ENCODE results near the gene SLK.

Gene SLK

DNA sequence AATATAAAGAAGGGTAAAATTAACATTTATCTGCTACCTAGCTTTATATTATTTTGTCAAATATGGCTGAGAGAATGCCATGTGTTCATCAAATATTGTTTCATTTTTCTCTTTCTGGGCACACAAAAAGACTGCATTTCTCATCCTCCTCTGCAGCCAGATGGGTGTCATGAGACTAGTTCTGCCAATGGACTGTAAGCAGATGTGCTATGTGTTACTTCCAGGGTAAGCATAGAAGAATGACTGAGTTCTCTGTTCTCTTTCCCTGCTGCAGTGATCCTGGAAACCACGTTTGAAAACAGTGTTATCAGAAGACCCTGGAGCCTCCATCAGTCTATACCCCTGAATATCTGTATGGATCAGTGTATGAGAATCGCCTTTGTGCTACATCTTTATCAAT is 24.1 kb upstream of the SLK start:
- DNase-seq: no peak

DNA sequence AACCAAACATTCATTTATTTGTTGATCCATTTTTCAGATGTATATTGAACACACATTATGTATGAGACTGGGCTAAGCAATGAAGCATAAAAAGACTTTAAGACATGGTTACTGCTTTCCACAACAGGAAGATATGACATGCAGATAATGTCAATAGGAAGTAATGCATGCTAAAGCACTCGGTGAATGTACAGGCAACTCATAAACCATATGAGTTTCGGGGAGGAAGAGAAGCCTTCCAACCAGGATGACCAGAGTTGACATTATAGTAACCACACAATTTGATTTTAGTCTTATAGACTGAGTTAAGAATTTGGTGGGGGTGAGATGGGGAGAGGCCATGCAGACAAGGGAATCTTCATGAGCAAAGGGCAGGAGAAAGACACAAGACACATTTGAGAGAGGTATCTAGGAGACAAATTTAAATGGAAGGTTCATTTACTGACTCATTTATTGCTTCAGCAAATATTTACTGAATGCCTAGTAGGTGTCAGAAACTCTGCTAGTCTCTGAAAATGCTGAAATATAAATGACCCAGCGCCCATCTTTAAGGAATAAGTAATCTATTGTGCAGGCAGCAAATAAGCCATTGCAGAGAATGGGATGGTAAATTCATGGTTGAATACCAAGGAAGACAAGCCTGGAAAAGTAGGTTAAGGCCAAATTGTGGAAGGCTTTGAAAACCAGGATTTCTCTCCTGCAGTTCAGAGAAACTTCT is 19.0 kb upstream of the SLK start:
- no peak for DNase-seq

DNA sequence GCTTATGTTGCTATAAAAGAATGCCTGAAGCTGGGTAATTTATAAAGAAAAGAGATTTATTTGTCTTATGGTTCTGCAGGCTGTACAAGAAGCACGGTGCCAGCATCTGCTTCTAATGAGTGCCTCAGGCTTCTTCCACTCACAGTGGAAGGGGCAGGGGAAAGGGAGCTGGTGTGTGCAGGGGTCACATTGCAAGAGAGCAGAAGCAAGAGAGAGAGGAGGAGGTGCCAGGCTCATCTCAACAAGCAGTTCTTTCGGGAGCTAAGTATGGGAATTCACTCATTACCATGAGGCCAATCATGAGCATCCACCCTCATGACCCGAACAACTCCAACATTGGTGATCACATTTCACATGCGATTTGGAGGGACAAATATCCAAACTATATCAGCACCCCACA is 17.2 kb upstream of the SLK start:
- no peak for DNase-seq

DNA sequence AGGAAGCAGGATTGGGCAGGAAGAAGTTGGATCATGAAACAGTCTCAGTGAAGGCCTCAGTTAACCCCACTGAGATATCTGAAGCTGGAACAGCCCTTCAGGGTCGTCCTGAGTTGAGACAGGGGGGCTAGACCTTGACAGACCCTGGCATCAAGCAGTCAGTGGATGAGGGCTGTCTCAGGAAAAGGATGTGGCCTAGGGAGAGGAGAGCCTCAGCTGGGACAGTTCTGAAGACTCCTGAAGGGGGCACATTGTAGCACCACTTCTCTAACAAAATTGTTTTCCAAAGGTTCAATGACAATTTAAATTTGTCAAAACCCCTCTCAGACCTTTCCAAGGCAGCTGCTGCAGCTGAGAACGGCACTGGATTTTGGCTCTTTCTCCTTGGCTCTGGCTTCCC is 15.8 kb upstream of the SLK start:
- DNase-seq: no peak

DNA sequence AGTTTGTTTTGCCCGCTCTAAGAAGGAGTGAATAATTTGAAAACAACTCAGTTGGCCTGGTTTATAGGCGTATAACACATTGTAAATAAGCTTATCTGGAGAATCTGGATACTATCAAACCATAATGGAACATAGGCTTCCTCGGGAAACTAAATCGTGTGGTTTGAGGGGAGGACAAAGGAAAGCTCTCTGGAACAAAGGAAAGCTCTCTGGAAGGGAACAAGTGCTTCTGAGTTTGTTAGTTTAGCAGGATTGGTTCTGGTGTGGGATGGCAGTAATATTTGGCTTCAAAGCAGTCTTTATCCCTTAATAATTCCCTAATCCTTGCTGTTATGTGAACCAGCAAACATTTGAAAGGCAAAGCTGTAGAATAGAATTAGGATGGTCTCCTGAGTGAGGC is 15.0 kb upstream of the SLK start:
- no peak for DNase-seq

DNA sequence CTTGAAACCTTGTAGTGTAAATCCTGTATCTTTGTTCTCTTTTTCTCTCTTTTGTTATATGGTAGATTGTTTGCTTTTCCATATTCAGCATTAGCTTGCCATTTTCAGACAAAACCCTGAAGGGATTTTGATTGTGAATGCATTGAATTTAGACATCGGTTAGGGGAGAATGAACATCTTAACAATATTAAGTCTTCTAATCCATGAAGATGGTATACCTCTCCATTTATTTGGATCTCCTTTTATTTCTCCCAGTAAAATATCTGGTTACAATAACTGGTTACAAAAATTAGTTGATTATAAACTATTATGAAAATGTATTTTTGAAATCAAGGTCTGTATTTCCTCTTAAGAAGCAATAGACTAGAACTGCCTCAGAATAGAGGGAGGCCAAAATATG is 12.4 kb upstream of the SLK start:
- DNase-seq: no peak

DNA sequence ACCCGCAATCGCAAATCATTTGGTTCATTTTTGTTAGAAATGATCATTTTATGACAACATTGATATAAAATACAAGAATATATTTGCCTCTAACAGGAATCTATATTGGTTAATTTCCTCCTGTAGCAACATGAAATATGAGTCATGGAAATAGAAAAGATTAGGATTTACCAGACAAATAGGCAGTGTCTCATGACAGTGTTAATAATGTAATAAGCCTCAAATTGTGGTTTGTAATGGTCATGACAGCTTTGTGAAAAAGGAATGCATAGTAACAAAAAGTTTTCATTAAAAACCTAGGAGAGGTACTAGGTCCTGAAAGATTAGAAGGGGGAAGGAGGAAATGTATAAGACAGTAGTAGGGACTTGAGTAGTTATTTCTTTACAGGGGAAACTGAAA is 7.9 kb upstream of the SLK start:
- no peak for DNase-seq

DNA sequence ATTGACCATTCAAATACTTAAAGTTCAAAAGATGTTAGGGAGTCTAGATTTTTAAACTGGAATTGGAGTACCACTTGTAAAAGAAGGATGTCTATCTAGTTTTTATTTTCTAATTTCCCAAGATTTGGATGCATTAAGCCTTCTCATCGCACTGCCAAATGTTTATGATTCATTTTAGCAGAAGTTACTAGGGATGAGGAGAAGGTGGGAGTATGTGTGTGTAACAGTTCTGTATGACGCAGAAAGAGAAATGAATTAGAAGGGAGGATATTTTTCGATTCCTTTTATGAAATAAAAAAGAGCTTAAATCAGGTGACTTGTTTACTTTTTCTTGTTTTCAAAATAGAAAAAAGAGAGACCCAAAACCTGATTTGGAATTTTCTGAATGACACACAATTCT is 6.8 kb upstream of the SLK start:
- DNase-seq: no peak

DNA sequence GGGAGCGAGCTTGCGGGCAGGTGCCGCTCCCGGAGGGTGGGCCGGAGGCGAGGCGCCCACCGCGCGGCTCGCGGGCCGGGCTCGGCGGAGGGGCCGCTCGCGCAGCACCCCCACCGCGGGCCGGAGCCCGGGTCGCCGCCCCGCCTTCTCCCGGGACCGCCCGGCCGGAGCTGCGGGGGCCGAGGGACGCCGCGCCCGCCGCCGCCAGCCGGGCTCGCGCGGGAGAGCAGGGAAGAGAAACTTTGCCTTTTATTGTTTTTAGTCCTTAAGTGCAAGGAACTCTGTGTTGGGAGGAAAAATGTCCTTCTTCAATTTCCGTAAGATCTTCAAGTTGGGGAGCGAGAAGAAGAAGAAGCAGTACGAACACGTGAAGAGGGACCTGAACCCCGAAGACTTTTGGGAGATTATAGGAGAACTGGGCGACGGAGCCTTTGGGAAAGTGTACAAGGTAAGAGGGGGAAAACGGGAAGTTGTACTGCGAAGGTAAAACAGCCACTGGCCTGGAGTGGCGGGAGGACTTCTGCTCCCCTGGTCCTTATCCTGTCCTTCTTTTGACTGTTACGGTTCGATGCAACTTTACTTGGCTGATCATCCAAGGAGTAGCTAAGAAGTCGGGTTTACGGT is 620 bp downstream of the SLK start:
- DNase-seq: no peak

DNA sequence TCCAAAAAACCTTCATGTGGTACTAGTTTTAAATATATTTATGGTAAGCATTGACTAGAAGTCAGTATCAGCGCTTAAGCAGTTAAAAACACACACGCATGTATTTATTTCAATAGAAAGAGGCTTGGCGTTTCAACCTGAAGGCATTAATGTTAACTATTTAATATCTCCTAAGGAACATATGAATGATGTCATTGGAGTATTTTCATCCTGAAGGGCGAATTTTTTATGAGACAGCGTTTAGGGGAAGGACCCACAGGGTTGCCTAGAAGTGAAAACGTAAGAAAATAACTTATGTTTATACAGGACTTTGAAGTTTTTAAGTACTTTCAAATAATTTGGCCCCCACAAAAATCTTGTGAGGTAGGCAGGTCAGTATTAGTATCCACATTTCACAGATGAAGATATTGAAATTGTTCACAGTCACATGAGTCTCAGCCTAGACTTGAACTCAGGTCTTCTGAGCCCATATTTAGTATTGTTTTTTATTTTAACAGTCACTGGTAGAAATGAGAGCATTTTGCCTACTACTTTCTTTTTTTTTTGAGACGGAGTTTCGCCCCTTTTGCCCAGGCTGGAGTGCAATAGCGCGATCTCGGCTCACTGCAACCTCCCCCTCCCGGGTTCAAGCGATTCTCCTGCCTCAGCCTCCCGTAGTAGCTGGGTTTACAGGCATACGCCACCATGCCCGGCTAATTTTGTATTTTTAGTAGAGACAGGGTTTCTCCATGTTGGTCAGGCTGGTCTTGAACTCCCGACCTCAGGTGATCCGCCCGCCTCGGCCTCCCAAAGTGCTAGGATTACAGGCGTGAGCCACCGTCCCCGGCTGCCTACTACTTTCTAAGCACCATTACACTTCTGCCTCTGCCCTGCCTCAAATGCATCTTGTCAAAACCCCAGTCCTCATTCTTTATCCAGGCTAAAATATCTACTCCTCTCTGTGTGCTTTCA is 1.8 kb downstream of the SLK start:
- DNase-seq: no peak

DNA sequence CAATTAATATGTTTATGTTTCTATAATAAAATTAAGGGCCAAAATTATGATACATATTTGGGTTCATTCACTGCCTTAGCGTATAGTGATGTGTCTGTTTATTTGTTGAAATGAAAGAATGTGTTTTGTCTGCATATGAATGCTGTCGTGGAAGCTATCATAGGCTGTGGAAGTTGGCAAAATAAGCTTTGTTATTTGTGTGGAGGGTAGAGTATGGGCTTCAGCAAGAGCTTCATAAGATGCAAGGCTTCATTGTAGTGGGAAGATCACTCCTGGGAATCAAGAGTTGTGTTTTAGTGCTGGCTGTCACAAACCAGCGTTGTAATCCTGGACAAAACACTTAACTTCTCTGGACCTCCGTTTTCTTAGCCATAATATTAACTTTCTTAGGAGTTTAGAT is 2.5 kb downstream of the SLK start:
- no peak for DNase-seq

DNA sequence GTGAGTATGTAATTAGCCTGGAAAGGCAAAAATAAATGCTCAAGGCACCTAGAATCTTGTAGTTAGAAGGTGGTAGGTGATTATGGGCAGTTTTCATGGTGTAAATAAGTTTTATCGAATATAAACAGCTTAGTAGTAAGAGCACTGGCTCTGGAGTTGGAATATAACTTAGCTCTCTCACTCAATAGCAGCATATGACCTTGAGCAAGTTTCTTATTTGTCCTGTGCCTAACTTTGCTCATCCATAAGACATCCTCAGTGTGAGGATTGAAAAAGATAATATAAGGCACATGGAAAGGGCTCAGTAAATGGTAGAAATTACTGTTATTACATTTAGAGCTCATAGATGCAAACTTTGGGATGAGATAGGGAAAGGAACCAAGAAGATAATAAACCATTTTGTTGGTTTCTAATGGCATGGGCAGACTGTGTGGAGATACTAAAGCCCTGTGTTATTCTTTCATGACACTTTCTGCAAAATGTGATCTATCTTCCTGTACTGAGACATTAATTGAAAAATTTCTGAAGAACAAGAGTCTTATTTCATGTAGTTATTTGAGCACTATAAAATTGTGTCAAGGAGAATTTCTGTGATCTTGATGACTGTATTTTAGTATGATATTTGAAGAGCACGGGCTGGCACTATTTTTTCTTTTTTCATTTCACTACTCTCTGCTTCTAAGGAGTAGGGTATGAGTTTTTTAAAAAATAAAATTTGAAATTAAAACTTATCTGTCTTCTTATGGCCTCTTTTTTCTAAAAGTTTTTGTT is 3.1 kb downstream of the SLK start:
- DNase-seq: no peak

DNA sequence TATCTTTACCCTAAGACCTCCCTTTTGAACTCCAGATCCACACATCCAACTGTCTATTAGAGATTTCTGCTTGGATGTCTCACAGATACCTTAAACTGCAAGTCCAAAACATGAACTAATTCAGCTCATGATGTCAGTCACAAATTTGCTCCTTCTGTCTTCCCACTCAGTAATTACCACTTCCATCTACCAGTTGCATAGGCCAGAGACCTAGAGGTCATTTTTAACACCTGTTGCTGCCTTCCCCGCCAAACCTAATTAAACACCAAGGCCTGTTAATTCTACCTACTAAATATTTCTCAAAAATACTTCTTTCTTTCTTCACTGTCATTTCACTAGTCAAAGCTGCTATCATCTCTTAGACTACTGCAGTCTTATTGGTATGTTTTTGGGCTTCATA is 8.2 kb downstream of the SLK start:
- DNase-seq: no peak

DNA sequence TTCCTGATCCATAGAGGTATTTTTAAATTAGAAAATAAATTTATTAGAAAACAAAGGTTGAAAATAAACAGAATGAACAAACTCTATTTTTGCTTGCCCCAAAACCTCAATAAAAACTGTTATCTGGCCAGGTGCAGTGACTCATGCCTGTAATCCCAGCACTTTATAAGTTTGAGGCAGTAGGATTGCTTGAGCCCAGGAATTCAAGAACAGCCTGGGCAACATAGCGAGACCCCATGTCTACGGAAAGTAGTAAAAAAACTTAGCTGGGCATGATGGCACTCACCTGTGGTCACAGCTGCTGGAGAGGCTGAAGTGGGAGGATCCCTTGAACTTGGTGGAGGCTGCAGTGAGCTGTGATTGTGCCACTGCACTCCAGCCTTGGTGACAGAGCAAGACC is 10.3 kb downstream of the SLK start:
- no peak for DNase-seq

DNA sequence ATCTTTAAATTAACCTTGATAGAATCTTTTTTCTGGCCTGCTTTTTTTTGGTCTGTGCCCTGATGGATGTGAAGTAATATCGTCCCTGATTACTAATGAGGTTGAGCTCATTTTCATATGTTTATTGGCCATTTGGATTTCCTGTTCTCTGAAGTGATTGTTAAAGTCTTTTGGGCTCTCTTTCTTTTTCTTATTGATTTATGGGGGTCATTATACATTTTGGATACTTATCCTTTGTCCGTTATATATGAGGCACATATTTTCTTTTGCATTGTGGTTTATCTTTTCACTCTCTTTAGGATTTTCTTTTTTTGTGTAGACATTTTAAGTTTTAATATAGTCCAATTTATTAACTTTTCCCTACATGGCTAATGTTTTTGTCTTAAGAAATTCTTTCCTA is 12.6 kb downstream of the SLK start:
- no peak for DNase-seq

DNA sequence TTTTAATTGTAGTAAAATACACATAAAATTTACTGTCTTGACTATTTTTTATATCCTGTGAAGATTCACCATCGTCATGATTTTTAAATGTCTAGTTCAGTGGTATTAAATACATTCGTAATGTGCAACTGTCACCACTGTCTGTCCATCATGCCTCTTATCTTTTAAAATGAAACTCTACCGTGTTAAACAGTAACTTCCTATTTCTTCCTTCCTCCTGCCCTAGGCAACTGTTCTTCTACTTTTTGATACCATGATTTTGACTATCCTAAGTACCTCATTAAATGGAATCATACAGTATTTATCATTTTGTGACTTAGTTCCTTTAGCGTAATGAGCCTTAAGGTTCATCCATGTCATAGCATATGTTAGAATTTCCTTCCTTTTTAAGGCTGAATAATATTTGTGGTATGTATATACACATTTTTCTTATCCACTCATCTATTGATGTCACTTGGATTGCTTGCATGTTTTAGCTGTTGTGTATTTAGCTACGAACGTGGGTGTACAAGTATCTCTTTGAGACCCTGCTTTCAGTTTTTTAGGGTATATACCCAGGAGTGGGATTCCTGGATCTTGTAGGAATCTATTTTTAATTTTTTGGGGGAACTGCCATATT is 13.5 kb downstream of the SLK start:
- no peak for DNase-seq

DNA sequence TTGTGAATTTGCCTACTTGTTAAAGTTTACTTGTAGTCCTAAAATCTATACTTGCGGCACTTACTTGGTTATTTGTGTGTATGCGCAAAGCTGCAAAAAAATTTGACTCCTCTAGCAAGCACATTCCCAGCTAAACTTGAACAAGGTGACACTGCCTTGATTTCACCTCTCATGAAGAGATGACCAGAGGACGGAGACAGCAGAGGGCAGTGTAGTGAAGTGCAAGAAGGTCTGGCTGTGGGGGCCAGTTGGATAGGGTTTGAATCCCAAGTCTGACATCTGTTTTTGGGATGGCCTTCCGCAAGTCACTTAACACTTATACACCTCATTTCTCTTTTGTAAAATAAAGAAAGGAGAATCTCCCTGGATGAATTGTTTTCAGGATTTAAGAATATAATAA is 15.7 kb downstream of the SLK start:
- DNase-seq: no peak

DNA sequence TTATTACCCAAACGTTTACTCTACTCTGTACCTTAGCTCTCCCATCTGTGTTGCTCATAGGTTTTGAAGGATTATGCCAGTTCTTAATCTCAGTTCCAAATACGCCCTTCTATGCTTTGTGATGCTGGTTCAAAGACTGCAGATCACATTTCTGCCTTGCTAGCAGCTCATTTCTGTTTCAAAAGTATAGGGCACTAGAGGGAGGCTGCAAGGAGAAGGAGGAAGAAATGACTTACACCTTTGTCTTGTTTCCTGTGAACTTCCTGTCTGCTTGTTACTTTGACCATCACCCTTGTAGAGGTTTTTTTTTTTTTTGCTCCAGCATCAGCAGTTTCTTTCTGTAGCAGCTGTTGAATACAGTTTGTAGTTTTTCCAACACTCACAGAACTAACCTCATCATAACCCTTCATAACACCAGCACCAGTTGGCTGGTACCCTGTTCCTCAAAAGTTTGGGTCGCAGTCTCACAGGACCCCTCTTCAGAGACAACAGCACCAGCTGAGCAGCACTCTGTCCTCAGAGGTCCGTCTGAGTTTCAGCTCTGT is 16.5 kb downstream of the SLK start:
- no peak for DNase-seq

DNA sequence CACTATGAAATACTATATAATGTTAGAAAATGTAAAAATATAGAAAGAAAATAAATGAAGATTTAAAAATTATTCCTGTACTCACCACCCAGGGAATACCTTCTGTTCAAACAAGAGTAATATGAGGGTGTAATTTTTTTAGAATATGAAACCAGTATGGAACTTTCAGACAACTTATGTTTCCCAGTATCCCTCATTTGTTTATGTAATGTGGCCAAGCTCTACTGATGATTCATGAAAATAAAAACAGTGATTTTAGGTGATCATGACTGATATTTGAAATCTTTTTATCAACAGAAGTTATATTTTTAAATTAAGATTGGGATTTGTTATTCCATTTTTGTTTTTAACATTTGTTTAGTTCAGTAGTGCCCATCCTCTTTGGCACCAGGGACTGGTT is 18.8 kb downstream of the SLK start:
- no peak for DNase-seq

DNA sequence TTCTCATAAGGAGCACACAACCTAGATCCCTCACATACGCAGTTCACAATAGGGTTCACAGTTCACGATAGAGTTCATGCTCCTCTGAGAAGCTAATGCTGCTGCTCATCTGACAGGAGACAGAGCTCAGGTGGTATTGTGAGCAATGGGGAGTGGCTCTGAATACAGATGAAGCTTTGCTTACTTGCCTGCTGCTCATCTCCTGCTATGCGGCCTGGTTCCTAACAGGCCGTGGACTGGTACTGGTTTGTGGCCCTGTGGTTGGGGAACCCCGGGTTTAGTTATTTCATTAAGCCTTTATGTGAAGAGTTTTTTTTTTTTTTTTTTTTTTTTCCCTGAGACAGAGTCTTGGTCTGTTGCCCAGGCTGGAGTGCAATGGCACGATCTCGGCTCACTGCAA is 19.4 kb downstream of the SLK start:
- DNase-seq: no peak

DNA sequence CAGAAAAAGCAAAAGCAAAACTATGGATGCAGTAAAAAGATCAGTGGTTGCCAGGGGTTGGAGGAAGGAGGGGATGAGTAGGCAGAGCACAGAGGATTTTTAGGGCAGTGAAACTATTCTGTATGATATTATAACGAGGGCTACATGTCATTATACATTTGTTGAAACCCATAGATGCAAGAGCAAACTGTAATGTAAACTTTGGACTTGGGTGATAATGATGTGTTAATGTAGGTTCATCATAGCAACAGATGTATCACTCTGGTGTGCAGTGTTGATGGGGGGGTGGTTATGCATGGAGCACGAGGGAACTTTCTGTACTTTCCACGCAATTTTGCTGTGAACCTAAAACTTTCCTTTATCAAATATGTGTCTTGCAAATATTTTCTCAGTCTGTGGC is 23.2 kb downstream of the SLK start:
- DNase-seq: no peak

DNA sequence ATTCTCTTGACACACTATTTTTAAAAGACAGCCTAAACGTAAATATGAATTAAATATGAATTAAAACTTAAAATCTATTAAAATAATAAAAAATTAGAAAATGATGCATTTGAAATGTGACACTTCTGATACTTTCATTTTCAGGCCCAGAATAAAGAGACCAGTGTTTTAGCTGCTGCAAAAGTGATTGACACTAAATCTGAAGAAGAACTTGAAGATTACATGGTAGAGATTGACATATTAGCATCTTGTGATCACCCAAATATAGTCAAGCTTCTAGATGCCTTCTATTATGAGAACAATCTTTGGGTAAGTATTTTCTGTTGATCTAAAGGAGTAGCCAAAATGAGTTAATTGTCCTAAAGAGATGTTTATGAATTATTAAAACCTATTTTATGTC is 23.6 kb downstream of the SLK start:
- DNase-seq: no peak
